Activated T-helper 2 cell treated with anti-CD3 and anti-CD28 coated beads, Interferon-gamma antibody, Interleukin-2, Interleukin-4, amounts not matched to agents 10 μg/mL and 5 μg/mL and 100 μg/mL, durations not matched to agents 14 hours and 24 hours and 36 hours (primary cell): ENCODE results near the gene HBA1. TPM values are rescaled to one million over a fixed set of nuclear protein-coding genes. Genes with fewer than 3 reads are reported as not detected.
"Not testable (repeated sequence)": the region's sequence is repeated elsewhere in the genome, so short reads cannot be mapped to it uniquely, and the experiment has no call there.

ENCODE experiments used
- DNase-seq: peaks from one replicate; pipeline ENCODE4 v3.0.0; 2021; ENCODE audit warnings: low spot score
- H3K27ac Mint-ChIP-seq: one replicate; pipeline ENCODE4 v1.8.0; 2021; ENCODE audit warnings: mixed read lengths
- H3K27me3 Mint-ChIP-seq: one replicate; pipeline ENCODE4 v1.8.0; 2021; ENCODE audit warnings: low read depth, mixed read lengths
- H3K36me3 Mint-ChIP-seq: one replicate; pipeline ENCODE4 v1.8.0; 2021; ENCODE audit warnings: low read depth, mixed read lengths
- H3K4me1 Mint-ChIP-seq: one replicate; pipeline ENCODE4 v1.8.0; 2021; ENCODE audit warnings: low read depth, mixed read lengths
- H3K4me3 Mint-ChIP-seq: one replicate; pipeline ENCODE4 v1.8.0; 2021; ENCODE audit warnings: low read depth, mild to moderate bottlenecking, moderate library complexity, mixed read lengths
- H3K9me3 Mint-ChIP-seq: one replicate; pipeline ENCODE4 v1.8.0; 2021; ENCODE audit warnings: mixed read lengths
- intact Hi-C: fragments of 100-400 bp; cut with micrococcal nuclease; formaldehyde crosslinking; loops from one replicate; pipeline ENCODE4 v1.15.1; 2023
- total RNA-seq: library from RNA; stranded (reverse); gene quantifications from 2 replicates; pipeline ENCODE4 v1.2.3, GENCODE V29; 2022

Gene HBA1
- total RNA-seq, 1 donor from 2014 or later, result not detected

GRCh38 chr16:209359-209758 lies 32.9 kb downstream of the HBA1 start:
- H3K4me1 Mint-ChIP-seq, H3K27ac Mint-ChIP-seq, H3K4me3 Mint-ChIP-seq, intact Hi-C loops, DNase-seq, H3K27me3 Mint-ChIP-seq, H3K9me3 Mint-ChIP-seq: not testable (repeated sequence)
- H3K36me3 Mint-ChIP-seq, result peaks cover 56% of the 10 kb centered on the region

GRCh38 chr16:211631-212180 lies 35.2 kb downstream of the HBA1 start:
- DNase-seq, intact Hi-C loops, H3K27ac Mint-ChIP-seq, H3K4me1 Mint-ChIP-seq, H3K4me3 Mint-ChIP-seq, H3K27me3 Mint-ChIP-seq, H3K9me3 Mint-ChIP-seq: not testable (repeated sequence)
- H3K36me3 Mint-ChIP-seq, result peaks cover 45% of the 10 kb centered on the region

GRCh38 chr16:212999-213398 lies 36.5 kb downstream of the HBA1 start:
- Mint-ChIP-seq H3K9me3 (no peaks in the 10 kb centered on the region), H3K4me1 (no peaks in the 10 kb centered on the region), H3K27me3 (no peaks in the 10 kb centered on the region), H3K27ac (no peak overlapping the region), H3K4me3 (no peak overlapping the region), H3K36me3 (peaks cover 39% of the 10 kb centered on the region)
- DNase-seq, result no peak
- intact Hi-C loops, result no loop called here

GRCh38 chr16:220021-220420 lies 43.5 kb downstream of the HBA1 start:
- Mint-ChIP-seq H3K9me3 (no peaks in the 10 kb centered on the region), H3K4me1 (peaks cover 6% of the 10 kb centered on the region), H3K27me3 (no peaks in the 10 kb centered on the region), H3K4me3 (no peak overlapping the region), H3K27ac (no peak overlapping the region), H3K36me3 (peaks cover 51% of the 10 kb centered on the region)
- intact Hi-C loops, result no loop called here
- no peak for DNase-seq

Other genes starting within 250 kb of the HBA1 start
- 64.8 and 67.3 TPM in 2 replicates for gene POLR3K, start 123.1 kb upstream of the HBA1 start, total RNA-seq
- 77.5 and 83.1 TPM in 2 replicates for gene SNRNP25, start 122.9 kb upstream of the HBA1 start, total RNA-seq
- 1.2 and 1.6 TPM in 2 replicates for gene RHBDF1, start 104.0 kb upstream of the HBA1 start, total RNA-seq
- gene MPG, start 98.5 kb upstream of the HBA1 start, total RNA-seq, result 77.7 and 78.6 TPM in 2 replicates
- 53.0 and 57.1 TPM in 2 replicates for gene NPRL3, start 38.0 kb upstream of the HBA1 start, total RNA-seq
- not detected in 2 replicates for gene HBZ, start 24.0 kb upstream of the HBA1 start, total RNA-seq
- gene HBM, start 10.7 kb upstream of the HBA1 start, total RNA-seq, result not detected in 2 replicates
- 0.32 TPM in 1 of 2 replicates, not detected in the other for gene HBA2, start 3.8 kb upstream of the HBA1 start, total RNA-seq
- gene HBQ1, start 3.8 kb downstream of the HBA1 start, total RNA-seq, result 0.39 and 0.62 TPM in 2 replicates
- 91.0 and 93.5 TPM in 2 replicates for gene LUC7L, start 52.8 kb downstream of the HBA1 start, total RNA-seq
- 30.3 TPM in 2 replicates for gene FAM234A, start 58.1 kb downstream of the HBA1 start, total RNA-seq
- gene RGS11, start 99.3 kb downstream of the HBA1 start, total RNA-seq, result 0.30 and 0.46 TPM in 2 replicates
- gene ARHGDIG, start 103.9 kb downstream of the HBA1 start, total RNA-seq, result 0.82 TPM in 1 of 2 replicates, not detected in the other
- not detected in 2 replicates for gene PDIA2, start 106.5 kb downstream of the HBA1 start, total RNA-seq
- 28.1 and 29.1 TPM in 2 replicates for gene AXIN1, start 176.0 kb downstream of the HBA1 start, total RNA-seq
- gene MRPL28, start 193.9 kb downstream of the HBA1 start, total RNA-seq, result 92.5 and 92.9 TPM in 2 replicates
- gene PGAP6, start 205.3 kb downstream of the HBA1 start, total RNA-seq, result 34.3 and 36.7 TPM in 2 replicates
- gene NME4, start 220.5 kb downstream of the HBA1 start, total RNA-seq, result 78.4 and 84.2 TPM in 2 replicates
- 18.9 and 20.9 TPM in 2 replicates for gene DECR2, start 225.2 kb downstream of the HBA1 start, total RNA-seq
- 45.7 and 47.2 TPM in 2 replicates for gene RAB11FIP3, start 249.0 kb downstream of the HBA1 start, total RNA-seq